Type B pancreatic cell (in vitro differentiated cells): ENCODE measurements around the gene PLAGL1. TPM values are rescaled to one million over a fixed set of nuclear protein-coding genes. Genes with fewer than 3 reads are reported as not detected.

ENCODE experiments used
- DNase-seq: peaks from one replicate; pipeline ENCODE4 v3.0.0; 2021; ENCODE audit warnings: mixed read lengths; ENCODE audit not compliant: unreplicated experiment; ENCODE audit errors: extremely low spot score
- H3K27ac Mint-ChIP-seq: 2 replicates; pipeline ENCODE4 v1.8.0; 2021; ENCODE audit warnings: mild to moderate bottlenecking, mixed read lengths
- H3K27me3 Mint-ChIP-seq: 2 replicates; pipeline ENCODE4 v1.8.0; 2021; ENCODE audit warnings: mixed read lengths
- H3K36me3 Mint-ChIP-seq: 2 replicates; pipeline ENCODE4 v1.8.0; 2021; ENCODE audit warnings: mixed read lengths
- H3K4me1 Mint-ChIP-seq: one replicate; pipeline ENCODE4 v1.8.0; 2021; ENCODE audit warnings: mixed read lengths; ENCODE audit not compliant: unreplicated experiment
- H3K4me3 Mint-ChIP-seq: 2 replicates; pipeline ENCODE4 v1.8.0; 2021; ENCODE audit warnings: mild to moderate bottlenecking, mixed read lengths
- H3K9me3 Mint-ChIP-seq: 2 replicates; pipeline ENCODE4 v1.8.0; 2021; ENCODE audit warnings: mixed read lengths
- CTCF ChIP-seq: fragments of 200-600 bp; sonication (generic); conservative IDR thresholded peaks from 2 replicates; pipeline ENCODE4 v1.5.0; 2021; ENCODE audit warnings: antibody characterized with exemption, mild to moderate bottlenecking
- total RNA-seq: library from RNA; stranded (reverse); gene quantifications from 2 replicates; pipeline ENCODE4 v1.2.1, GENCODE V29; 2021; ENCODE audit warnings: low replicate concordance

PLAGL1 gene
- total RNA-seq, 1 donor from 2014 or later = 95.2 TPM

- DNase-seq = no peak
- Mint-ChIP-seq H3K27ac (no peak overlapping the region), H3K4me1 (peaks cover 10% of the 10 kb centered on the region), H3K27me3 (no peaks in the 10 kb centered on the region), H3K4me3 (no peak overlapping the region), H3K36me3 (peaks cover 3% of the 10 kb centered on the region), H3K9me3 (peaks cover 4% of the 10 kb centered on the region)
- no peak for TF ChIP-seq CTCF
Observed at GRCh38 chr6:144033816-144034735, 26.0 kb upstream of the PLAGL1 start.

GRCh38 chr6:144029452-144029851 lies 21.4 kb upstream of the PLAGL1 start:
- no peak for TF ChIP-seq CTCF
- no peak for DNase-seq
- H3K4me3 Mint-ChIP-seq = no peak overlapping the region
- H3K36me3 Mint-ChIP-seq = peaks cover 3% of the 10 kb centered on the region
- peaks cover 4% of the 10 kb centered on the region for H3K9me3 Mint-ChIP-seq
- H3K27ac Mint-ChIP-seq = no peak overlapping the region
- peaks cover 3% of the 10 kb centered on the region for H3K4me1 Mint-ChIP-seq
- H3K27me3 Mint-ChIP-seq = no peaks in the 10 kb centered on the region

DNA sequence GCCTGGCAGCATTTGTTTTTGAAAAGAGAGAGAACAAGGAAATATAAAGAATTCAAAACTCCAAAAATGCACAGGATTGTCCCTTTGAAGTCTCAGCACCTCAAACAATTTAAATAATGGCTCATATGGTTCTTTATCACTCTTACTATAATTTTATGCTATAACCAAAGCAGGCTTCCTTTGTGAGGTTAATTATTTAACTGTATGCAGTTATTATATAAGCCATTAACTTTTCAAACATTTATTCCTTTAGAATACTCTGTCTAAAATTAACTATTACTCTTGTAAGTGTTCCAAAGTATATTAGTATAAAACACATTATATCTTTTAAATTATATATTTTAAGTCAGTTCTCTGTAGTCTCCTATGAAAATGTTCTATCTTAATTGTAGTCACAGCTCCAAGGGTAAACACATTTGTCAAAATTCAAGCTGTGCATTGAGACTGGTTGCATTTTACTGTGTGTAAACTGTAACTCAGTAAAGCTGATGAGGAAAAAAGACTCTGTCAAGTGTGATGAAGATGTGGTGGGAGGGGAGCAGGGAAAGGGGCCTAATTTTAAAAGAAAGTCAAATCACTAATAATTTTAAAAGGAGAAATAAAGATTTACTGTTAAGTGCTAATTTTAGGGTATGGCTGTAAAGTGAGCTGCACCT lies 20.0 kb upstream of the PLAGL1 start:
- H3K4me1 Mint-ChIP-seq = peaks cover 3% of the 10 kb centered on the region
- H3K36me3 Mint-ChIP-seq = peaks cover 3% of the 10 kb centered on the region
- no peak for TF ChIP-seq CTCF
- H3K27ac Mint-ChIP-seq = no peak overlapping the region
- no peaks in the 10 kb centered on the region for H3K27me3 Mint-ChIP-seq
- H3K9me3 Mint-ChIP-seq = peaks cover 4% of the 10 kb centered on the region
- DNase-seq = no peak
- no peak overlapping the region for H3K4me3 Mint-ChIP-seq

GRCh38 chr6:144023216-144023615 lies 15.2 kb upstream of the PLAGL1 start:
- no peak for TF ChIP-seq CTCF
- DNase-seq = no peak
- H3K27me3 Mint-ChIP-seq = no peaks in the 10 kb centered on the region
- peaks cover 3% of the 10 kb centered on the region for H3K4me1 Mint-ChIP-seq
- H3K36me3 Mint-ChIP-seq = no peaks in the 10 kb centered on the region
- no peak overlapping the region for H3K4me3 Mint-ChIP-seq
- no peak overlapping the region for H3K27ac Mint-ChIP-seq
- H3K9me3 Mint-ChIP-seq = no peaks in the 10 kb centered on the region

- TF ChIP-seq CTCF = no peak
- H3K36me3 Mint-ChIP-seq = no peaks in the 10 kb centered on the region
- DNase-seq = no peak
- H3K4me3 Mint-ChIP-seq = no peak overlapping the region
- H3K9me3 Mint-ChIP-seq = no peaks in the 10 kb centered on the region
- no peaks in the 10 kb centered on the region for H3K4me1 Mint-ChIP-seq
- no peaks in the 10 kb centered on the region for H3K27me3 Mint-ChIP-seq
- no peak overlapping the region for H3K27ac Mint-ChIP-seq
Observed at GRCh38 chr6:144019929-144020328, 11.9 kb upstream of the PLAGL1 start.
